MCF 10A (cell line): ENCODE results near the gene KRTAP3-1. TPM values are rescaled to one million over a fixed set of nuclear protein-coding genes. Genes with fewer than 3 reads are reported as not detected.

Source experiments
- BruUV-seq: library from RNA; stranded (reverse); fragments of 400-500 nt; replicated peaks from 2 replicates; lab custom pipeline; 2021; lab: Mats Ljungman, UMichigan
- CTCF ChIA-PET: fragments of 300-600 bp; sonication (Branson Sonifier 250); formaldehyde crosslinking; extraction: SDS; loops from one replicate; lab custom pipeline; 2021; ENCODE audit warnings: antibody characterized with exemption, inconsistent platforms; lab: Yijun Ruan, JAX
- POLR2A ChIA-PET: fragments of 300-600, 350-650 bp; sonication (Branson Sonifier 250); formaldehyde crosslinking; extraction: SDS; loops from one replicate; lab custom pipeline; 2020; ENCODE audit warnings: antibody characterized with exemption, inconsistent platforms; lab: Yijun Ruan, JAX
- DNase-seq: peaks from one replicate; pipeline ENCODE4 v3.0.0-alpha.2; 2018; ENCODE audit not compliant: unreplicated experiment
- H3K27ac Mint-ChIP-seq: one replicate; pipeline ENCODE4 v1.8.0; 2022; ENCODE audit warnings: mild to moderate bottlenecking, low read depth, mixed read lengths; ENCODE audit not compliant: unreplicated experiment
- H3K27me3 Mint-ChIP-seq: one replicate; pipeline ENCODE4 v1.8.0; 2022; ENCODE audit warnings: mixed read lengths; ENCODE audit not compliant: insufficient read depth, unreplicated experiment
- H3K36me3 Mint-ChIP-seq: one replicate; pipeline ENCODE4 v1.8.0; 2022; ENCODE audit warnings: mild to moderate bottlenecking, moderate library complexity, mixed read lengths; ENCODE audit not compliant: insufficient read depth, unreplicated experiment
- H3K4me1 Mint-ChIP-seq: one replicate; pipeline ENCODE4 v1.8.0; 2022; ENCODE audit warnings: mixed read lengths; ENCODE audit not compliant: insufficient read depth, unreplicated experiment
- H3K4me3 Mint-ChIP-seq: one replicate; pipeline ENCODE4 v1.8.0; 2022; ENCODE audit warnings: mild to moderate bottlenecking, moderate library complexity, mixed read lengths; ENCODE audit not compliant: unreplicated experiment
- H3K9me3 Mint-ChIP-seq: one replicate; pipeline ENCODE4 v1.8.0; 2022; ENCODE audit warnings: mixed read lengths; ENCODE audit not compliant: unreplicated experiment
- intact Hi-C: fragments of 100-400 bp; cut with micrococcal nuclease; formaldehyde crosslinking; loops from 2 replicates; pipeline ENCODE4 v1.14.1; 2022
- total RNA-seq: library from RNA; stranded (reverse); gene quantifications from 2 replicates; pipeline ENCODE4 v1.2.3, GENCODE V29; 2022
- TF ChIP-seq, protein P1 (sequence below): fragments of 200-600 bp; IDR thresholded peaks from one replicate; pipeline ENCODE4 v1.8.0; 2022; ENCODE audit warnings: antibody characterized with exemption, mild to moderate bottlenecking; ENCODE audit not compliant: unreplicated experiment

KRTAP3-1 gene
- total RNA-seq, 1 experiment from 2014 or later, result not detected

DNA sequence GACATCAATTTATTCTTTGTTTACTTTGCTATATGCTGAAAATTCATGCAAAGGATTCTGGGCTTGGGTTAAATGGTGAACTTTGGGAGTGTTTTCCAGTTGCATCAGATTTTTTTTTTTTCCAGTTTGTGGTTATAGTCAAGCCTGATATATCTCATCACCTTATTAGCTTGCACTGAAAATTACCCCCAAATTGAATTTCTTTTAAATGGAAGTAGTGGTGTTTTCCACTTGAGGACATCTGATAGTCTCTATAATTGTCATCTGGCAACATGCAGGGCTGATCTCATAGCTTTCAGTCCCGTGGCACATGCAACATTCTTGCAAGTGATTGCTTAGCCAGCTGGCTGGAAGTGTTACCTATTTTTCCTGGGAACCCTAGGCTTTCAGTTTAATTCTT lies 4.7 kb upstream of the KRTAP3-1 start:
- DNase-seq, result no peak
- no peak overlapping the region for H3K27ac Mint-ChIP-seq
- intact Hi-C loops, result no loop called here
- H3K4me3 Mint-ChIP-seq, result no peak overlapping the region
- no peaks in the 10 kb centered on the region for H3K4me1 Mint-ChIP-seq
- no TSS peak for BruUV-seq
- TF ChIP-seq, protein P1, sequence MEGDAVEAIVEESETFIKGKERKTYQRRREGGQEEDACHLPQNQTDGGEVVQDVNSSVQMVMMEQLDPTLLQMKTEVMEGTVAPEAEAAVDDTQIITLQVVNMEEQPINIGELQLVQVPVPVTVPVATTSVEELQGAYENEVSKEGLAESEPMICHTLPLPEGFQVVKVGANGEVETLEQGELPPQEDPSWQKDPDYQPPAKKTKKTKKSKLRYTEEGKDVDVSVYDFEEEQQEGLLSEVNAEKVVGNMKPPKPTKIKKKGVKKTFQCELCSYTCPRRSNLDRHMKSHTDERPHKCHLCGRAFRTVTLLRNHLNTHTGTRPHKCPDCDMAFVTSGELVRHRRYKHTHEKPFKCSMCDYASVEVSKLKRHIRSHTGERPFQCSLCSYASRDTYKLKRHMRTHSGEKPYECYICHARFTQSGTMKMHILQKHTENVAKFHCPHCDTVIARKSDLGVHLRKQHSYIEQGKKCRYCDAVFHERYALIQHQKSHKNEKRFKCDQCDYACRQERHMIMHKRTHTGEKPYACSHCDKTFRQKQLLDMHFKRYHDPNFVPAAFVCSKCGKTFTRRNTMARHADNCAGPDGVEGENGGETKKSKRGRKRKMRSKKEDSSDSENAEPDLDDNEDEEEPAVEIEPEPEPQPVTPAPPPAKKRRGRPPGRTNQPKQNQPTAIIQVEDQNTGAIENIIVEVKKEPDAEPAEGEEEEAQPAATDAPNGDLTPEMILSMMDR, result no peak
- CTCF ChIA-PET, result no interaction called here
- H3K27me3 Mint-ChIP-seq, result no peaks in the 10 kb centered on the region
- POLR2A ChIA-PET, result interaction anchor here (0.5 to 1.1 kb wide), 3 partner anchors 56 to 640 kb away, joined by 3 to 4 read pairs (median 3); no protein-coding TSS in a partner anchor
- no peaks in the 10 kb centered on the region for H3K36me3 Mint-ChIP-seq
- no peaks in the 10 kb centered on the region for H3K9me3 Mint-ChIP-seq

DNA sequence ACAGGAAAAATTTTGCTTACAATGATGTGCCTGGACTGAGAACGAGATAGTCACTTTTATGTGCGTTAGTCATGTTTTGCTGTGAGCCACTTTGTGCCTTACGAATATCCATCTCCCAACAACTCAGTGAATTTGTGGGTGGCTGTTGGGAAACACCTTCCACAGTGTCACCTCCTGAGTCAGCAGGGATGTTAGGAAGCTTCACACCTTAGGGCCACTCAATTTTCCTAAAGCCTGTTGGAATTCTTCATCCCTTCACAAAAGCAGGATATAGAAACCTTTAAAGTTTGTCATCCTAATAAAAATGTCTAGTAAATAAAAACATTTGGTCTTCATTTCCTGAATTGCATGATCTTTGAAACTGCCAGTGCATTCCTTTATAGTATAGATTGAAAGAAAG lies 4.3 kb upstream of the KRTAP3-1 start:
- Mint-ChIP-seq H3K4me1 (no peaks in the 10 kb centered on the region), H3K4me3 (no peak overlapping the region), H3K9me3 (no peaks in the 10 kb centered on the region), H3K36me3 (no peaks in the 10 kb centered on the region), H3K27me3 (no peaks in the 10 kb centered on the region), H3K27ac (no peak overlapping the region)
- POLR2A ChIA-PET, result no interaction called here
- CTCF ChIA-PET, result no interaction called here
- intact Hi-C loops, result no loop called here
- no TSS peak for BruUV-seq
- DNase-seq, result peak; percentile 6
- TF ChIP-seq, protein P1, result no peak

DNA sequence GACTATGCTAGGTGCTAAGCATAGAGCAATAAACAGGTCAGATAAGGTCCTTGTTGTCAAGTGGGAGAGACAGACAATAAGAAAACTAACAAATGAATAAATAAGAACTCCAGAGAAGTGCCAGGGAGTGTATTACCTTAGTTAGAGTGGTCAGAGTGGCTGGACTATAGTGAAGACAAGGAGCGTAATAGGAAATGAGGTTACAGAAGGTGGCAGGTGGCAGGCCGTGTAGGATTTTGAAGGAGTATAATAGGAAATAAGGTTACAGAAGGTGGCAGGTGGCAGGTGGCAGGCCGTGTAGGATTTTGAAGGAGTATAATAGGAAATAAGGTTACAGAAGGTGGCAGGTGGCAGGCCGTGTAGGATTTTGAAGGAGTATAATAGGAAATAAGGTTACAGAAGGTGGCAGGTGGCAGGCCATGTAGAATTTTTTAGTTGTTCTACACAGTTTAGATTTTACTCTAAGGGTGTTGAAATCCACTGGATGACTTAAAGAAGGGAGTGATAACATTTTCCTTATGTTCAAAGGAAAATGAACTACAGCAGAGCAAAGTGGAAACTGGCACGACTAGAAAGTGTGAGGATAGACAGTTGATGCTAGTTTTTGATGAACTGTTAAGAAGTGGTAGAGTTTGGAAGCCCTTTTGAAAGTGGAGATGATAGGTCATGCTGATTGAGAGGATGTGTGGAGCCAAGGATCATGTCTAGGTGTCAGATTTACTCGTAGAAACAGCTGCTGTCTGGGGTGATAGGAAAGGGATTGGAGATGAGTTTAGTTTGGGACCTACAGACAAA lies 3.6 kb upstream of the KRTAP3-1 start:
- TF ChIP-seq, protein P1, result no peak
- Mint-ChIP-seq H3K27ac (peak overlapping the region; percentile 3), H3K4me3 (no peak overlapping the region), H3K36me3 (no peaks in the 10 kb centered on the region), H3K9me3 (no peaks in the 10 kb centered on the region), H3K27me3 (no peaks in the 10 kb centered on the region), H3K4me1 (no peaks in the 10 kb centered on the region)
- ChIA-PET POLR2A (no interaction called here), CTCF (no interaction called here)
- BruUV-seq, result no TSS peak
- intact Hi-C loops, result no loop called here
- no peak for DNase-seq

DNA sequence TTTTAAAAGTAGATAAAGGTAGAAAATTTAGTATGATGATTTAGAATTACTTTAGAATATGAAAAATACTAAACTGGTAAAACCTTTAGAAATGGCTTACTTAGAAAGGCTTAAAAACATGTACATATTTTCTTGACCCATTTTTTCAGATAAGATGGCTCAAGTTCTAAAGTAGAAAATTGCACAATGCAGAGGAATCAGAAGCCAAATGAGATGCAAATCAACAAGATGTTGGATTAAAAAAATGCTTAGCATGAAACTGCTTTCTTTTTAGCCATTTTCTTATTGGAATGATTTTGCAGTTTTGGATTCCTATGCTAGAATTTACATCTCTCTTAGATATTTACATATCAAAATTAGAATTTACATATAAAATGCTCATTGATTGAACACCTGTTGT lies 1.5 kb upstream of the KRTAP3-1 start:
- BruUV-seq, result no TSS peak
- intact Hi-C loops, result no loop called here
- CTCF ChIA-PET, result interaction anchor here (0.6 kb wide), 1 partner anchor 49 kb away, joined by 3 read pairs; no protein-coding TSS in a partner anchor
- DNase-seq, result no peak
- no peaks in the 10 kb centered on the region for H3K27me3 Mint-ChIP-seq
- H3K4me1 Mint-ChIP-seq, result no peaks in the 10 kb centered on the region
- no peak overlapping the region for H3K27ac Mint-ChIP-seq
- H3K36me3 Mint-ChIP-seq, result no peaks in the 10 kb centered on the region
- POLR2A ChIA-PET, result no interaction called here
- H3K9me3 Mint-ChIP-seq, result no peaks in the 10 kb centered on the region
- H3K4me3 Mint-ChIP-seq, result no peak overlapping the region
- TF ChIP-seq, protein P1, result no peak
